Right lobe of liver (tissue), 4 donors: ENCODE measurements around the gene STK40.

Source experiments
- POLR2A ChIP-seq: fragments of 450-650 bp; IDR thresholded peaks from one replicate; pipeline ENCODE4 v1.6.1; 2017; ENCODE audit warnings: antibody characterized with exemption, mild to moderate bottlenecking
- TF ChIP-seq, protein P1 (sequence below), 4 donors: fragments of 200-600 bp in 3 of 4; fragments of 450-650 bp in 1 of 4; IDR thresholded peaks; one replicate each; pipeline versions ENCODE4 v1.5.1 to v1.8.0; 2016 to 2022; ENCODE audit warnings: antibody characterized with exemption in 4 of 4, mild to moderate bottlenecking in 2 of 4
- donor health status: DM: no; HTN: no; CAD: no.
- donor health status: DM: no; HTN: no; CAD: no.
- donor health status: DM: no; HTN: yes; CAD: no.

GRCh38 chr1:36387141-36387949 is 1.6 kb upstream of the STK40 start:
- TF ChIP-seq, protein P1, sequence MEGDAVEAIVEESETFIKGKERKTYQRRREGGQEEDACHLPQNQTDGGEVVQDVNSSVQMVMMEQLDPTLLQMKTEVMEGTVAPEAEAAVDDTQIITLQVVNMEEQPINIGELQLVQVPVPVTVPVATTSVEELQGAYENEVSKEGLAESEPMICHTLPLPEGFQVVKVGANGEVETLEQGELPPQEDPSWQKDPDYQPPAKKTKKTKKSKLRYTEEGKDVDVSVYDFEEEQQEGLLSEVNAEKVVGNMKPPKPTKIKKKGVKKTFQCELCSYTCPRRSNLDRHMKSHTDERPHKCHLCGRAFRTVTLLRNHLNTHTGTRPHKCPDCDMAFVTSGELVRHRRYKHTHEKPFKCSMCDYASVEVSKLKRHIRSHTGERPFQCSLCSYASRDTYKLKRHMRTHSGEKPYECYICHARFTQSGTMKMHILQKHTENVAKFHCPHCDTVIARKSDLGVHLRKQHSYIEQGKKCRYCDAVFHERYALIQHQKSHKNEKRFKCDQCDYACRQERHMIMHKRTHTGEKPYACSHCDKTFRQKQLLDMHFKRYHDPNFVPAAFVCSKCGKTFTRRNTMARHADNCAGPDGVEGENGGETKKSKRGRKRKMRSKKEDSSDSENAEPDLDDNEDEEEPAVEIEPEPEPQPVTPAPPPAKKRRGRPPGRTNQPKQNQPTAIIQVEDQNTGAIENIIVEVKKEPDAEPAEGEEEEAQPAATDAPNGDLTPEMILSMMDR (IDR thresholded peaks at IDR 0.05): no peak
- TF ChIP-seq POLR2A: no peak
